ENCODE measurements around the gene EVA1A. TPM values are rescaled to one million over a fixed set of nuclear protein-coding genes. Genes with fewer than 3 reads are reported as not detected.

Gene EVA1A
- total and polyA plus RNA-seq, 2 donors (not counting 1 experiment from before 2014, with no cell fraction given) = 22.8 to 31.7 TPM

DNA sequence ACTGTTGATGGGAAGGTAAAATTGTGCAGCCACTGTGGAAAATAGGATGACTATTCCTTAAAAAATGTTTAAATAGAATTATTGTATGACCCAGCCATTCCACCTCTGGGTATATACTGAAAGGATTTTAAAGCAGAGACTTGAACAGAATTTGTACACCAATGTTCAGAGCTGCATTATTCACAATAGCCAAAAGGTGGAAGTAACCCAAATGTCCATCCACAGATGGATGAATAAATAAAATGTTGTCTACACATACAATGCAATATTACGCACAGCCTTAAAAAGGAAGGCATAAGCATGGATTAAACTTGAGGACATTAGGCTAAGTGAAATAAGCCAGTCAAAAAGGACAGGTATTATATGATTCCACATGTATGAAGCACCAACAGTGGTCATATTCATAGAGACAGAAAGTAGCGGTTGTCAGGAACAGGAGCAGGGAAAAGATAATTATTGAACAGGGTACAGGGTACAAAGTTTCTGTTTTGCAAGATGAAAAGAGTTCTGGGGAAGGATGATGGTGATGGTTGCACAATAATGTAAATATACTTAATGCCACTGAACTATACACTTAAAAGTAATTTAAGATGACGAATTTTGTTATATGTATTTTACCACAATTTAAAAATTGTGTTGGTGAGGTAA is 39.4 kb downstream of the EVA1A start:
- H3K9me3 ChIP-seq (ENCODE audit: control insufficient read depth, insufficient read depth, low read depth, low read length) = no peaks in the 10 kb centered on the region
- no peak overlapping the region for H3K4me3 ChIP-seq (replicated peaks in 1 of 4; ENCODE audit: control extremely low read depth in 1 of 4, insufficient read depth in 1 of 4, low read depth in 3 of 4, low read length in 4 of 4)
- H3K9ac ChIP-seq (ENCODE audit: insufficient read depth, low read length) = no peak overlapping the region
- no peak overlapping the region for H2AFZ ChIP-seq (ENCODE audit: low read length)
- DNase-seq (ENCODE audit: low read depth in 2 of 2) = no peak
- no peak overlapping the region for H3K27ac ChIP-seq (ENCODE audit: insufficient read depth, low read length)
- H3K79me2 ChIP-seq (ENCODE audit: control insufficient read depth, insufficient read depth, low read length) = peaks cover 1% of the 10 kb centered on the region
- peaks cover 6% of the 10 kb centered on the region for H3K36me3 ChIP-seq (ENCODE audit: control insufficient read depth, insufficient read depth, low read length)
- TF ChIP-seq EZH2 (IDR thresholded peaks at IDR 0.05; ENCODE audit: low read length, missing control alignments) (no peak), CTCF (conservative IDR thresholded peaks at IDR 0.05 in 1 of 2, IDR thresholded peaks at IDR 0.05 in 1 of 2; ENCODE audit: low read depth in 1 of 2, low read length in 2 of 2) (no peak)
- H3K4me1 ChIP-seq (ENCODE audit: control insufficient read depth, extremely low read depth, insufficient read depth, low read length) = peaks cover 2% of the 10 kb centered on the region
- no peaks in the 10 kb centered on the region for H3K27me3 ChIP-seq (ENCODE audit: control insufficient read depth, insufficient read depth, low read length)
- H4K20me1 ChIP-seq (ENCODE audit: control insufficient read depth, extremely low read depth, insufficient read depth, low read length) = no peaks in the 10 kb centered on the region
- no peak overlapping the region for H3K4me2 ChIP-seq (ENCODE audit: extremely low read depth, insufficient read depth, low read length)

GRCh38 chr2:75519843-75520242 is 40.9 kb downstream of the EVA1A start:
- peaks cover 2% of the 10 kb centered on the region for H3K4me1 ChIP-seq (ENCODE audit: control insufficient read depth, extremely low read depth, insufficient read depth, low read length)

More at GRCh38 chr2:75519843-75520242, 40.9 kb downstream of the EVA1A start:
- TF ChIP-seq CTCF (conservative IDR thresholded peaks at IDR 0.05 in 1 of 2, IDR thresholded peaks at IDR 0.05 in 1 of 2; ENCODE audit: low read depth in 1 of 2, low read length in 2 of 2) (no peak), EZH2 (IDR thresholded peaks at IDR 0.05; ENCODE audit: low read length, missing control alignments) (no peak)
- Histone ChIP-seq H4K20me1 (ENCODE audit: control insufficient read depth, extremely low read depth, insufficient read depth, low read length) (no peaks in the 10 kb centered on the region), H2AFZ (ENCODE audit: low read length) (no peak overlapping the region), H3K9ac (ENCODE audit: insufficient read depth, low read length) (no peak overlapping the region), H3K27me3 (ENCODE audit: control insufficient read depth, insufficient read depth, low read length) (no peaks in the 10 kb centered on the region), H3K9me3 (ENCODE audit: control insufficient read depth, insufficient read depth, low read depth, low read length) (no peaks in the 10 kb centered on the region), H3K4me3 (replicated peaks in 1 of 4; ENCODE audit: control extremely low read depth in 1 of 4, insufficient read depth in 1 of 4, low read depth in 3 of 4, low read length in 4 of 4) (no peak overlapping the region), H3K27ac (ENCODE audit: insufficient read depth, low read length) (no peak overlapping the region), H3K79me2 (ENCODE audit: control insufficient read depth, insufficient read depth, low read length) (peaks cover 1% of the 10 kb centered on the region), H3K4me2 (ENCODE audit: extremely low read depth, insufficient read depth, low read length) (no peak overlapping the region), H3K36me3 (ENCODE audit: control insufficient read depth, insufficient read depth, low read length) (peaks cover 6% of the 10 kb centered on the region)
- no peak for DNase-seq (ENCODE audit: low read depth in 2 of 2)

Measured in fibroblast of lung (primary cell).